Measurements from ENCODE around the gene ZNF280B. TPM values are rescaled to one million over a fixed set of nuclear protein-coding genes. Genes with fewer than 3 reads are reported as not detected.

The ZNF280B gene
- polyA plus RNA-seq, 3 donors, result 0.04 TPM; not detected in 2

DNA sequence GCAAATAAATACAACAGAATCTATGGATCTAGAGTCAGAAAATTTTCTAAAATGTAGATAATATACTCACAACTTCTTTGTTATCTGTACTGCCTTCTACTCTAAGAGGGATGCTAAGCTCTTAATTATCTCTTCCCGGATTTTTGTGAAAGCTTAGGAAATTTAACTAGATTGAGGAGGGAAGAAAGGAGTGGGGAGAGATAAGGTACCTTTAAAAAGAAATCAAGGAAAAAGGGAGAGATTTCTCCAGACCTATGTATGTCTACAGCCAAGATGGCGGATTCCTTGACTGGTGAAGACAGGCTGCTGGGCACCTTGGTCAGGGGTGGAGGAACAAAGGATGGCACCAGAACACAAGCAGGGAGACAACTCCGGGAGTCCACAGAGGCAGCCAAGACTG, 23.0 kb downstream of the ZNF280B start:
- Histone ChIP-seq H3K79me2 (ENCODE audit: insufficient read depth, low read length) (no peaks in the 10 kb centered on the region), H3K4me2 (replicated peaks; ENCODE audit: extremely low read depth, low read length, poor library complexity, severe bottlenecking) (no peak overlapping the region), H3K9me3 (replicated peaks in 1 of 2; ENCODE audit: control insufficient read depth in 1 of 2, insufficient read depth in 1 of 2, low read length in 2 of 2) (no peaks in the 10 kb centered on the region), H3K4me1 (ENCODE audit: control insufficient read depth in 1 of 2, insufficient read depth in 2 of 2, low read length in 2 of 2) (no peaks in the 10 kb centered on the region), H3K4me3 (replicated peaks in 1 of 3; ENCODE audit: low read depth in 2 of 3, low read length in 3 of 3) (no peak overlapping the region), H3K27ac (ENCODE audit: low read depth in 1 of 2, low read length in 2 of 2) (no peak overlapping the region), H2AFZ (ENCODE audit: insufficient read depth, low read depth, low read length, poor library complexity, severe bottlenecking) (no peak overlapping the region), H3K9ac (ENCODE audit: insufficient read depth, low read length, poor library complexity, severe bottlenecking) (no peak overlapping the region), H4K20me1 (ENCODE audit: insufficient read depth, low read length) (no peaks in the 10 kb centered on the region), H3K36me3 (replicated peaks in 1 of 2; ENCODE audit: control insufficient read depth in 1 of 2, insufficient read depth in 2 of 2, low read length in 2 of 2) (no peaks in the 10 kb centered on the region), H3K27me3 (ENCODE audit: control insufficient read depth in 2 of 2, insufficient read depth in 2 of 2, low read length in 2 of 2) (no peaks in the 10 kb centered on the region)
- no peak overlapping the region for H3K4me3 Mint-ChIP-seq
- peaks cover 2% of the 10 kb centered on the region for H3K4me1 Mint-ChIP-seq
- DNase-seq, result no peak
- H3K27me3 Mint-ChIP-seq (ENCODE audit: low read depth in 3 of 3), result peaks cover 0 to 2% (median 0%) of the 10 kb centered on the region in 3 donors
- WGBS (ENCODE audit: insufficient coverage), result 100% methylated on average over 1 of the region's 3 CpGs
- intact Hi-C loops (cut with micrococcal nuclease), result no loop called here
- H3K36me3 Mint-ChIP-seq, result peaks cover 0 to 7% of the 10 kb centered on the region in 2 donors
- TF ChIP-seq, protein P1, sequence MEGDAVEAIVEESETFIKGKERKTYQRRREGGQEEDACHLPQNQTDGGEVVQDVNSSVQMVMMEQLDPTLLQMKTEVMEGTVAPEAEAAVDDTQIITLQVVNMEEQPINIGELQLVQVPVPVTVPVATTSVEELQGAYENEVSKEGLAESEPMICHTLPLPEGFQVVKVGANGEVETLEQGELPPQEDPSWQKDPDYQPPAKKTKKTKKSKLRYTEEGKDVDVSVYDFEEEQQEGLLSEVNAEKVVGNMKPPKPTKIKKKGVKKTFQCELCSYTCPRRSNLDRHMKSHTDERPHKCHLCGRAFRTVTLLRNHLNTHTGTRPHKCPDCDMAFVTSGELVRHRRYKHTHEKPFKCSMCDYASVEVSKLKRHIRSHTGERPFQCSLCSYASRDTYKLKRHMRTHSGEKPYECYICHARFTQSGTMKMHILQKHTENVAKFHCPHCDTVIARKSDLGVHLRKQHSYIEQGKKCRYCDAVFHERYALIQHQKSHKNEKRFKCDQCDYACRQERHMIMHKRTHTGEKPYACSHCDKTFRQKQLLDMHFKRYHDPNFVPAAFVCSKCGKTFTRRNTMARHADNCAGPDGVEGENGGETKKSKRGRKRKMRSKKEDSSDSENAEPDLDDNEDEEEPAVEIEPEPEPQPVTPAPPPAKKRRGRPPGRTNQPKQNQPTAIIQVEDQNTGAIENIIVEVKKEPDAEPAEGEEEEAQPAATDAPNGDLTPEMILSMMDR (IDR thresholded peaks at IDR 0.05), result no peak
- no peak overlapping the region for H3K27ac Mint-ChIP-seq
- H3K9me3 Mint-ChIP-seq, result no peaks in the 10 kb centered on the region

- Histone ChIP-seq H3K4me1 (ENCODE audit: control insufficient read depth in 1 of 2, insufficient read depth in 2 of 2, low read length in 2 of 2) (no peaks in the 10 kb centered on the region), H3K79me2 (ENCODE audit: insufficient read depth, low read length) (no peaks in the 10 kb centered on the region), H3K4me3 (replicated peaks in 1 of 3; ENCODE audit: low read depth in 2 of 3, low read length in 3 of 3) (no peak overlapping the region), H3K9ac (ENCODE audit: insufficient read depth, low read length, poor library complexity, severe bottlenecking) (no peak overlapping the region), H3K4me2 (replicated peaks; ENCODE audit: extremely low read depth, low read length, poor library complexity, severe bottlenecking) (no peak overlapping the region), H3K9me3 (replicated peaks in 1 of 2; ENCODE audit: control insufficient read depth in 1 of 2, insufficient read depth in 1 of 2, low read length in 2 of 2) (no peaks in the 10 kb centered on the region), H3K27ac (ENCODE audit: low read depth in 1 of 2, low read length in 2 of 2) (no peak overlapping the region), H2AFZ (ENCODE audit: insufficient read depth, low read depth, low read length, poor library complexity, severe bottlenecking) (no peak overlapping the region), H4K20me1 (ENCODE audit: insufficient read depth, low read length) (no peaks in the 10 kb centered on the region), H3K27me3 (ENCODE audit: control insufficient read depth in 2 of 2, insufficient read depth in 2 of 2, low read length in 2 of 2) (no peaks in the 10 kb centered on the region), H3K36me3 (replicated peaks in 1 of 2; ENCODE audit: control insufficient read depth in 1 of 2, insufficient read depth in 2 of 2, low read length in 2 of 2) (no peaks in the 10 kb centered on the region)
- Mint-ChIP-seq H3K36me3 (peaks cover 0 to 4% of the 10 kb centered on the region in 2 donors), H3K4me1 (peaks cover 2% of the 10 kb centered on the region), H3K27ac (no peak overlapping the region), H3K27me3 (ENCODE audit: low read depth in 3 of 3) (peaks cover 0 to 2% (median 0%) of the 10 kb centered on the region in 3 donors), H3K4me3 (no peak overlapping the region), H3K9me3 (no peaks in the 10 kb centered on the region)
- no peak for DNase-seq
- intact Hi-C loops (cut with micrococcal nuclease), result no loop called here
- 98% methylated on average over 7 of the region's 11 CpGs for WGBS (ENCODE audit: insufficient coverage)
- TF ChIP-seq, protein P1 (IDR thresholded peaks at IDR 0.05), result no peak
These were observed 24.5 kb downstream of the ZNF280B start for GRCh38 chr22:22484023-22484422.

Data from CD14-positive monocyte (primary cell).